OCI-LY1 (cell line): ENCODE measurements around the gene ARHGAP10.

Source experiments
- EZH2 ChIP-seq: fragments of 200-600 bp; sonication (generic), shearing (Covaris generic); IDR thresholded peaks from 2 replicates; pipeline ENCODE4 v1.8.0; 2017; ENCODE audit warnings: borderline replicate concordance, mixed run types, mild to moderate bottlenecking, antibody characterized with exemption, low read length, moderate library complexity, mixed read lengths
- TF ChIP-seq, protein P1 (sequence below): fragments of 200-600 bp; sonication (generic), shearing (Covaris generic); IDR thresholded peaks from 2 replicates; pipeline ENCODE4 v1.5.1; 2017; ENCODE audit warnings: mild to moderate bottlenecking, antibody characterized with exemption, low read length, moderate library complexity, mixed read lengths

DNA sequence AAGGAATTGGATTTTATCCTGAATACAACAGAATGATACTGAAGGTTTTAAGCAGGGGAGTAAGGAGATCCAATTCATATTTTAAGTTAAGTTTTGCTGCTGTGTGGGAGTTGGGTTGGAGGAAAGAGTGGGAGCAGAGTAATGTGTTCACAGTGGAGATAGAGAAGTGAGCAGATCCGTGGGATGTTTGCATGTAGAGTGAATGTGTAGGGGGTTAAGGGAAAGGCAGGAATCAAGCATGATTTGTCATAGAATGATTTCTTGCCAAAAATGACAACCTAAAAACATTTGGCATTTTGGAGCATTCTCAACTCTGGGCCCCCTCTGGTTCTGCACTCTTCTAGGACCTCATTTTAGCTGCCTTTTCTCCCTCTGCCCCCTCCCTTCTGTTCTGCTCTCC is 76.6 kb downstream of the ARHGAP10 start:
- TF ChIP-seq, protein P1, sequence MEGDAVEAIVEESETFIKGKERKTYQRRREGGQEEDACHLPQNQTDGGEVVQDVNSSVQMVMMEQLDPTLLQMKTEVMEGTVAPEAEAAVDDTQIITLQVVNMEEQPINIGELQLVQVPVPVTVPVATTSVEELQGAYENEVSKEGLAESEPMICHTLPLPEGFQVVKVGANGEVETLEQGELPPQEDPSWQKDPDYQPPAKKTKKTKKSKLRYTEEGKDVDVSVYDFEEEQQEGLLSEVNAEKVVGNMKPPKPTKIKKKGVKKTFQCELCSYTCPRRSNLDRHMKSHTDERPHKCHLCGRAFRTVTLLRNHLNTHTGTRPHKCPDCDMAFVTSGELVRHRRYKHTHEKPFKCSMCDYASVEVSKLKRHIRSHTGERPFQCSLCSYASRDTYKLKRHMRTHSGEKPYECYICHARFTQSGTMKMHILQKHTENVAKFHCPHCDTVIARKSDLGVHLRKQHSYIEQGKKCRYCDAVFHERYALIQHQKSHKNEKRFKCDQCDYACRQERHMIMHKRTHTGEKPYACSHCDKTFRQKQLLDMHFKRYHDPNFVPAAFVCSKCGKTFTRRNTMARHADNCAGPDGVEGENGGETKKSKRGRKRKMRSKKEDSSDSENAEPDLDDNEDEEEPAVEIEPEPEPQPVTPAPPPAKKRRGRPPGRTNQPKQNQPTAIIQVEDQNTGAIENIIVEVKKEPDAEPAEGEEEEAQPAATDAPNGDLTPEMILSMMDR: no peak
- no peak for TF ChIP-seq EZH2
